Subcutaneous adipose tissue (tissue), 4 donors: ENCODE results near the gene TMEFF2. TPM values are rescaled to one million over a fixed set of nuclear protein-coding genes. Genes with fewer than 3 reads are reported as not detected.

Experiments used
- CTCF ChIP-seq: fragments of 450-650 bp; IDR thresholded peaks from one replicate; pipeline ENCODE4 v1.5.1; 2016; ENCODE audit warnings: low read depth, mild to moderate bottlenecking, control low read depth, antibody characterized with exemption, moderate library complexity
- total RNA-seq, 4 donors: library from RNA; depleted of rRNA; stranded (reverse); fragments of >200 nt; gene quantifications; one replicate each; pipeline ENCODE4 v1.1.0, GENCODE V29; 2016

The TMEFF2 gene
- total RNA-seq, 4 donors from 2014 or later = 0.22 TPM; not detected in 3

GRCh38 chr2:191952515-191953270 lies 242.0 kb downstream of the TMEFF2 start:
- no peak for TF ChIP-seq CTCF

DNA sequence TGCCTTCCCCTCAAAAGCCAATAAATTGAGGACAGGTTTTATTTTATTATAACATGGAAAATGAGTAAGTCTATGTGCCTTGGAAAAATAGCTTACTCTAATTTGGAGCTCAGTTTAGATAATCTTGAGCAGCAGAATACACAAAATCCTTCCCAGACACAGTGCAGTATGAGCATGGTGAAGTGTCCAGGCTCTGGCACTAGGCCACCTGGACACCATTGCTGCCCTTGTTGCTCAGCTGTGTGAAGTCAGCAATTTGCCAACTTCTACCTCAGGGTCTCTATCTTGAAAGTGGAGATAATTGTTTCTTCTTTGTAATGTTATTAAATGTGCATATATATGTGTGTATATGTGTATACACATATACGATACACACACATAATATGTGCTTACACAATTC lies 242.9 kb downstream of the TMEFF2 start:
- no peak for TF ChIP-seq CTCF

GRCh38 chr2:191951376-191951775 lies 243.4 kb downstream of the TMEFF2 start:
- no peak for TF ChIP-seq CTCF

GRCh38 chr2:191950132-191950874 lies 244.4 kb downstream of the TMEFF2 start:
- no peak for TF ChIP-seq CTCF

GRCh38 chr2:191947235-191947634 lies 247.5 kb downstream of the TMEFF2 start:
- no peak for TF ChIP-seq CTCF

- no peak for TF ChIP-seq CTCF
Observed at GRCh38 chr2:191946471-191947182, 248.1 kb downstream of the TMEFF2 start.

DNA sequence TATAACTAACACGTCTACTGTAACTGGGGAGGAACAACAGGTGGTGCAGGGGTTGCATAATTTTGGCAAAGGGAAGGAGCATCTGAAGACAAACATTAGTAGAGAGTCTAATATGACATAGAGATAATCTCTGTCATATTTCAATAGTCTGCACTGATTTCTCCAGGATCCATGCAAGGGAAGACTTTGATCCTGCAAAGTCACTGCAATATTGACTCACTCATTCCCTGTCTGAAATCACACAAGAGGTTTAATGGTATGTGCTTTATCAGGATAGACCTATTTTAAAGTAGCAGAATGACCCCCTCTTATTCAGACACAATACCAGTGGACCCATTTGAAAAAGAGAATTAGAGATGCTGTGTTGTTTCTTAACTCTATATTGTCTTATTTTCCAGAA lies 249.1 kb downstream of the TMEFF2 start:
- no peak for TF ChIP-seq CTCF
